ENCODE measurements around the gene POMGNT2.

Gene POMGNT2

DNA sequence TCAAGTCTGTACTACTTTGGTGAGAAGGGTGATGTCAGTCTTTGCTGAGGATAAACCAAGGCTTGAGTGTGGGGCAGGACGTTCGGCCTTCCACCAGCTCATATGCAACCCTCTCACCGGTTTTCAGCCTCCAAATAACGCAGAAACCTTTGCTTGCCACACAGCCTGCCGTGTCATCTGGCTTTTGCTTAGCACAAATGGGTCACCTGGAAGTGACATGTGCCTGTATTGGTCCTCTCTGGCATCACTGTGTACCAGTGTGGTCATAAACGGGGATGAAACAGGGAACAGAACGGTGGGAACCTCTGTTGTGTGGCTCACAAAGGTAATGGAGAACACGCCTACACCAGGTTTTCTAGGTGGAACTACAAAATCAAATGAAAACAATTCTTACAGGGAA is 7.1 kb downstream of the POMGNT2 start:
- DNase-seq: no peak

DNA sequence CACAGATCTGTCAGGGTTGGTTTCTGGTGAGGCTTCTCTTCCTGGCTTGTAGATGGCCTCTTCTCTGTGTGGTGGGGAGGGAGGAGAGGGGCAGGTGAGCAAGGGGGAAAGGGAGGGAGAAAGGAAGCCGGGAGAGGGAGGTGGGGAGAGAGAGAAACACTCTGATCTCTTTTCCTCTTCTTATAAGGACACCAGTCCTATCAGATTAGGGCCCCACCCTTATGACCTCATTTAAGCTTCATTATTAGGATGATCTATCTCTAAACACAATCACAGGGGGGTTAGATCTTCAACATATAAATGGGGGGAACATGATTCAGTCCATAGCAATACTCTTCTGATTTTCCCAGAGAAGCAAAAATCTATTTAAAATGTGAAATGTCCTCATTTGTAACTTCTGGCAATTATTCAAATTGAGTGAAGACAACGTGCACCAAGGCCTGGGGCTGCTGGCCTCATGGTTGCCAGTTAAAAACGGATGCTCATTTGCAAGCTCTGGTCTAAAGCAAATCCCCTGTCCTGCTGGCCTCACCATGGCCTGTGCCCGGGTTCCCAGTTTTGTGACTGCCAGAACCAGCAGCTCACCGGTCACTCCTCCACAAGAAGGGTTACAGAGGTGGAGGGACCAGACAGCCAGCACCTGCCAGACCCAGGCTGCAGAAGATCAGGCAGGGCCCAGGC is 8.3 kb downstream of the POMGNT2 start:
- no peak for DNase-seq

DNA sequence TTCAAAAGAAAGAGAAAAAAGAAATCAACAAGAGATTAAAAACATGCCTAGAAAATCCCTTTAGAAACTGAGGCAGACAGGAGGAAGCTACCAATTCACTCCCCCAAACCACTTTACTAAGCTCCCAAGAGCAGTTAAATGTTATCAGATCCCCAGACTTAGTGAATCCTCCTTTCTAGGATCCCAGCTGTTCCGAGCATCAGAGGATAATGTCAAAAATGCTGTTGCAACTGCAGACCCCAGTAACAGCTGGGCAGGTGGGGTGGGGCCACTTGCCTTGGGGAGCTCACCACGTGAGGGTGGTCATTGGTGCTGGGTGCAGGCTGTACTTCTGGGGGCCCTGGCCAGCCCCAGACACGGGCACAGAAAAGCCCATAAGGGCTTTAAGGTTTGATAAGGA is 9.1 kb downstream of the POMGNT2 start:
- no peak for DNase-seq

DNA sequence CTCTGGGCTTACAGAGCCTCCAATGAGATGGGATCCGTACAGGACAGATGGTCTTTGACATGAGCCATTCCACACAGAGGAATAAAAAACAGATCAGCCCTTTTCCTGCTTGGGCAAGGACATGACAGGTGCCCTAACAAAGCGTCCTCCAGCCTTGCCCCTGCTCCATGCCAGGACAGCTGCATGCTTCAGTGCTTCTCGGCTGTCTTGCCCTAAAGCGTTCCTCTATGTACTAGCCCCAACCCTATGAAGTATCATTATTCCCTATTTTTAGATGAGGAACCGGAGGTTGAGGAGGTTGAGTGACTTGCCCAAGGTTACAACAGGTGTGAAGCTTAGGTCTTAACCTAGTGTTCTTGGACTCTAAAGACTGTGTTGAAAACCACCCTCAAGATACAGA is 10.5 kb downstream of the POMGNT2 start:
- no peak for DNase-seq

DNA sequence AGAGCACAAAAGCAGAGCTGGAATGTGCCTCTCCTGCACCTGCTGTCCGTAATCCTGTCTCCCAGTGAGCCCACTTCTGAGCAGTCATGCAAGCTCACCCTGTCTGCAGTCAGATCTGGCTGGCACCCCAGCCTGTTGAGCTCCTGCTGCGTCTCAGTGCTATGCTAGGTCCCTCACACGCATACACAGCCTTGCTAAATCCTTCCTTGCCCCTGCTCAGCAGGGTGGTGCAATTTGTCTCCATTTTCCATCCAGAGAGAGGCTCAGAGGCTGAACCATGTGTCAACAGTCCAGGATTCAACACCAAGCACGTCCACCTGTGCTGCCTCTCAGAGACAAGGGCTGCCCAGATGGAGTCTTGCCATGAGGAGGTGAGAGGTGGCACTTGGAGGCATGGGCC is 11.0 kb downstream of the POMGNT2 start:
- DNase-seq: no peak

DNA sequence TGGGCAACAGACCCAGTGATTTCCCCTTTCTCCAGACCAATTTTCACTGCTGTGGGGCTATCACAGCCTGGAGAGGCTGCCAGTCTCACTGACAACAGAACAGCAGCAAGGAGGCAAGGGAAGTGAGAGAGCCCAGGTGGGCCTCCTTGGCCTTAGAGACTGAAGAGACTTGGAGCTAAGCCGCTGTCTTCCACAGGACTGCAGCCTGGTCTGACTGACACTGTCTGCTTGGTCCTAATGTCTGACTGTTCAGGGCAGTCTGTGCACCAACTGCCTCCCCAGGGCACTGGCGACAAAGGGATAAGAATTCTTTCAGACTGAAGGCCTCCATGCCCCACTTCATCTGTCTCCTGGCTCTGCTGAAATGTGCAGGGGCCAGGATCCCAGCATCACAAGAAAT is 11.5 kb downstream of the POMGNT2 start:
- DNase-seq: no peak

DNA sequence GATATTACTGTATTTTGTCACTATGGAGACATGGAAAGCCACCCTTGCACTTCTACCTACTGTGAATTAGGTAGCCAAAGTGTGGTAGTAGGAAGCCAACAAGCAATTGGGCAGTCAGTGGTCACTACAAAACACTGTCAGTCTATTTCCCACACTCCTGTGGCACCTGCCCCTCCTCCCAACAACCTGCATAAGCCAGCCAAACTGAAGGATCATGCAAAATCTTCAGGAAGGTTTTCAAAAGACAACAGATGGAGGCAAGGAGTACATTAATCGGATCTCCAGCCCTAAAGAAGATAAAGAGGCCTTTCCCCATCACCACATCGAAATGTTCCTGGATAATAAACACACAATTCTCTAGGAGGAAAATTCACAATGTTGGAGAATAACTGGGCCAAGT is 11.9 kb downstream of the POMGNT2 start:
- DNase-seq: no peak

DNA sequence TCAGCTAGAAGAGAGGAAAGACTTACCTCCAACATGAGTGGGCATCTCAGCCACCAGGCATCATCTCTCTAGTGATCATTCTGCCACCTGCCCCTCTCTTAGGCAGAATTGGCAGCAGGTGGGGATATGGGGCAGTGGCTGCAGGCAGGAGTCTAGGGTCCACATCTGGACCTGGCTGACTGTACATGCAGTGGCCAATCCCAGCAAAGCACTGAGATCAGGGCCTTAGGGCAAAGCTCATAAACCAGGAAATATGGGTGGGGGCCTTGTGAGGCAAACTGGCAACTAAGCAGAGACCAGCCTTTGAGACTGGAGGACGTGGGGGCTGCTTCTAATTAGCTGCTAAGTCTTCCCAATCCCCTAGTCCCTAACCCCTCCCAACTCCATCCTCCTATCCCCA is 12.9 kb downstream of the POMGNT2 start:
- no peak for DNase-seq

DNA sequence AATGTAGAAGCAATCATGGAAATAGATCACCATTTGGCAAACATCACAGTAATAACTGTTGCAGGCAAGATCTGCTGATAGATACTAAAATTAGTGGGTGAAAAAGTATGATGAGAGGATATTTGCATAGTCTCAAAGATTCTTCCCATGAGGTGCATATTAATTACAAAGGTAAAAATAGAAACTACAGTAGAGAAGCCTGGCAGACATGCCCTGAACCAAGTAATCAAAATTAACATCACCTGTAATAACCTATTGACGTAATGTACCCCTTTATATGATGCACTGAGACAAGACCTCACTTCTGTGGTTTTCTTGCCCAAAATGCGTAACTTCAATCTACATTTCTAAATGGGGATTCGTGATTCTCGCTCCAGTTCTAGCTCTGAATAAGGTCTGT is 14.4 kb downstream of the POMGNT2 start:
- DNase-seq: no peak

DNA sequence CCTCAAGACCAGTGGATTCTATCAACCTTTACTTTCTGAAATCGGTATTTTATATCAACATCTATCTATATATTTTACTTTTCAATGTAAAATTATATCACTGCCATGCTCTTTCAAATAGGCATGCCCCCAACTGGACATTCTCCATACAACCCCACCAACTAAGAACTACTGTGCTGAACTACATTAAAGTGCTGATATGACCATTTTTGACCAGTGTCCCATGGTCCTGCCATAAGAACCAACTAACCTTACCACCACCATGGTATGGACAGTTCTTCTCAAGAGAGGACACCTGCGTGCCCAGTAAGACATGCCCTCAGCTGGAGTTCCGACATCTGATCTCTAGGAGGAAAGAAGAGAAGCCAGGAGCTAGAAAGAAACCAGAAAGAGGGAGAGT is 15.6 kb downstream of the POMGNT2 start:
- no peak for DNase-seq

DNA sequence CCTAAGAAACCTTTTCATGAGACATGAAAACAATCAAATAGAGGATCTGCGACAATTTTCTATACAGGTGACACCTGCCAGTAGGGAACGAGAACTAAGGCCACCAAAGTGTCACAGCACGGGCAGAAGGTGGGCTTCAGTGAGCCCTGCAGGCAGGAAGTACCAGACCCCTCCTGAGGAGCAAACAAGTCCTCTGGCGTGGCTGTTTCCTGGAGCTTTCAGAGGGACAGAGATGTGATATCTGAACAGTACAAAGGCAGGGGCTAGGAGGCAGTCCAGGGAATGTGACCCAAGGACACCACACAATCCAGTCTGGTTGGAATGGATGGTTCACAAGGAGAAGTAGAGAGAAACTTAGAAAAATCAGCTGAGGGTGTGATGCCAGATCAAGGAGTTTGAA is 16.8 kb downstream of the POMGNT2 start:
- DNase-seq: no peak

DNA sequence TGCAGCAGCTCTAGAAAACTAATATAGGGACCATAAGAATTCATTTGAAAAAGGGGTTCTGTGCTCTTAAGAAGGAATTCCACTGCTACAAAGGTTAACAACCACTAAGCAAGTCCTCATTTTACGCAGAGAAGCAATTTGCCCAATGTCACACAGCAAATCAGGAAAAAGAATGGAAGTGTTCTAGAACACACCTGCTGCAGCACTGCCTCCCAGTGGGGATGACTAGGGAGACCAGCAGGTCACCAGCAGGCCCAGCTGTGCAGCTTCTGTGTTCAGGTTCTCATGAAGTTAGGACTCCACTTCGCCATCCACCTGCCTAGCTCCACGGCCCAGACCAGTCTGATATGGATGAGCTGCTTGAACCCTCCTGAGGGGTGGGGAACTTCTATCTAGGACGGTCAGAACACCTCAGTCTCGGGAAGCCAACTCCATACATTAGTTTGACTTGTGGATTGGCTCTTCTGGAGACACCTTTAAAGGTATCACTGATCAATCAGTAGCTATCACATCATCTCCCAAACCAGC is 18.6 kb downstream of the POMGNT2 start:
- no peak for DNase-seq

DNA sequence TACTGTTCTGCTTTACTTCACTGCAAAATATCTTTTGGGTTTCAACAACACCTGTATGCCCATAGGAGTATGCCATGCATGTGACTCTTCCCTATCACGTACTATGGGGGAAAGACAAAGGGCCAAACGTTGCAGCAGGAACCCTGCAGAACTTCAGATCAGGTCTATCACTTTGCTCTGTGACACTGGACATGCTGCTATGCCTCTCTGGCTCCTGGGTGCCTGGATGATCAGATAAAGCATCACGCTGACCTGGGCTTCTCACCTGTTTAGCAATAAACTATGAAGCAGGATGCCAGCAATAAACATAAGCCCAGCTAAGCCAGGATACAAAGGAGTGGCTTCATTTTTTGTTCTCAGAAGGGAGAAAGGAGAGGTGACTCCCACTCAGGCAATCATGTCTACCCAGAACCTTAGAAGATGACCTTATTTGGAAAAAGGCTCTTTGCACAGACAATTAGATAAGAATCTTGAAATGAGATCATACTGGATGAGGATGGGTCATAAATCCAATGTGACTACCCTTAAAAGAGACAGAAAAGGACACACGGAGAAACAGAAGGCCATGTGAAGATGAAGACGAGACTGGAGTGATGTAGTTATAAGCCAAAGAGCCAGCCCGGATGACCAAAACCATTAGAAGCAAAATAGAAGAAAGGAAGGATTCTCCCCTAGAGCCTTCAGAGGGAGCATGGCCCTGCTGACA is 19.3 kb downstream of the POMGNT2 start:
- DNase-seq: no peak

DNA sequence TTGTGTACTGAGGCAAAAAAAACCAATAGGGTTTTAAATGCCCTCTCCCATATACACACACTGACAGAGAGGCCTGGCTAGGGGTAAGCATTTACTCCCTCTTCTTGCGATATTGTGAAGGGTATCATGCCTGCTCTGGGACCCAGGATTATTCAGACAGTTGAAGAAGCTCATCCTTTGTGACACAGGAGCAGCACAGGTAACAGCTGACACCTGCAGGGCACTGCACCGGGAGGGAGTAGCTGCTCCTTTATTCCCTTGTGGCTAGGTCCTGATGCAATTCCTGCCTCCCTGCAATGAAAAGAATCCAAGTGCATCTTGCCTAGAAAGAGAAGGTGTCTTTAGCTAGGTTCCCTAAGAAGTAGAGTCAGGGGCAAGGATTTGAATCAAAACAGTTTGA is 23.4 kb downstream of the POMGNT2 start:
- no peak for DNase-seq

DNA sequence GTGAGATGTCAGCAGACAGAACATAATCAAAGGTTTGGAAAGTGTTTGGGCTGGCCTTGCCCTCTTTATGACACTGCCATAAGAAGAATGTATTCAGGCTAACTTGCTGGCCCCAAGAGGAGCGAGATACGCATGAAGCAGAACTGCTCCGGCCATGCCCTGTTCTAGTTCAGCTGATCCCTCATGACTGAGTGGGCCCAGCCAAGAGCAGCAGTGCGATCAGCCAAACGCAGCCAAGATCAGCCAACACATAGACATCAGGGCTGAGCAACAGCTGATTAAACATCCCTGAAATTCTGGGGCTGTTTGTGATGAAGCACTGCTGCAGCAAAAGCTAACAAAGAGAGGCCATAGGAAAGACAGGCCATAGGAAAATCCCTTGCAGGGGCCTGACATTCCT is 24.1 kb downstream of the POMGNT2 start:
- DNase-seq: no peak

DNA sequence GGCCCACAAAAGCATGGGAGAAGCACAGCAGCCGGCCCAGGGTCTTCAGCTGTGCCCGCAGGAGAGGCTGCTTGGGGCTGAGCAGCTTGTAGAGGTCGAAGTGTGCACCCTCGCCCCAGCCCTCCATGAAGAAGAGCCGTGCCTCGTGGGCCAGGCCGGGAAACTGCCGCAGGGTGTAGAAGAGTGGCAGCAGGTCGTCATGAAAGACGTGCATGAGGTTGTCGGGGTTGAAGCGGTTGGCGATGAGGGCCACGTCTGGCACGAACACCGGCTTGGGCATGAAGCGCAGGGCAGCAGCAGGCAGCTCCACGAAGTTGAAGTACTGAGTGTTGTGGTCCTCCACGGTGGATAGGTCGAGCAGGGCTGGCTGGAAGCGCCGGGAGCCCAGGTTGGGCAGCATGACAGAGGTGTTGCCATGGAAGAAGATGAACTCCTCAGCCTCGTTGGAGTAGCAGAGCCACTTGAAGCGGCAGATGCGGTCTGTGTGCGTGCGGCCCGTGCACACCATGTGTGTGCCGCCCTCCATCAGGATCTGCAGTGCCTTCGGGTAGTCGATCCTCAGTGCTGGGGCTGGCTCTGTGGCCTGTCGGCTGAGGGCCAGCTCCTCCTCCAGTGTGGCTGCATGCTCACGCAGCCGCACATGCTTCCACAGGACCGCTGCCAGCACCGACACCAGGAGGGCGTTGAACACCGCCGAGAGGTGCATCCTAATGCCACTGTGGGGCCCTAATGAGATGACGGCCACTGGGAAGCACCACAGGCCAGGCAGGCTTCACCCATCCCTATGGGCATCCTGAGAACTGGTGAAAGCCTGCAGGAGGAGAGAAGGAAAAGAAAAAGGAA is 24.9 kb downstream of the POMGNT2 start:
- DNase-seq: no peak

DNA sequence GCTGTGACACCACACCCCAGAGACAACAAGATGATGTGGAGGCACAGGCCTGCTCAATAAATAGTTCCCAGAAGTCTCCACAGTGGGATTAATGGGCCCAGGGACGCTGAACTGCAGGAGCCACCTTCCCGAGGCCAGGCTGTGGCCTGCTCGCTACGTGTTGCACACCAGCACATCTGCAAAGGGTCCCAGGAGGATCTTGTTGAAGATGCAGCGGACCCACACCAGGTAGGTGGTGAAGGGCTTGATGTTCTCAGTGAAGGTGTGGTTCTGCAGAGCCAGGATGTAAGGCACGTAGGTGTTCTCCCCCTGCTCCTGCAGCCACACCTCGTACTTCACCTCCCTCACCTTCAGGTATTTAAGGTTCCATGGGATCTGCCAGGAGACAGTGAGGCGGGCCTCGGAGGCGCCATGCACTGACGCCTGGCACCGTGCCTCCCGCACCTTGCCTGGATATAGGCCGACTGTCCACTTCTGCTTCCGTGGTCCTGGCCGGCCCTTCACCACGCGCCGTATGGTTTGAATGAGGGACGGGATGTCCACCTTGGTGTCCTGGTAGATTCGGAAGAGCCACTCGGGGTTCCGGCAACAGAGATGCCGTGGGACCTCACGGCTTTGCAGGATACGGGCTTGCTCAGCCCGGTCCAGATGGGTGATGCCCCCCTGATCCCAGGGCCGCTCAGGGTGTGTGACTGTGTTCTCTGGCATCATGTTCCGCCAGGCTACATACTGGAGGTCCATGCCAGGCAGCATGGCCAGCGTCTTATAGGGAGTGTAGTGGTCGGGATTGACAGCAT is 26.1 kb downstream of the POMGNT2 start:
- no peak for DNase-seq

DNA sequence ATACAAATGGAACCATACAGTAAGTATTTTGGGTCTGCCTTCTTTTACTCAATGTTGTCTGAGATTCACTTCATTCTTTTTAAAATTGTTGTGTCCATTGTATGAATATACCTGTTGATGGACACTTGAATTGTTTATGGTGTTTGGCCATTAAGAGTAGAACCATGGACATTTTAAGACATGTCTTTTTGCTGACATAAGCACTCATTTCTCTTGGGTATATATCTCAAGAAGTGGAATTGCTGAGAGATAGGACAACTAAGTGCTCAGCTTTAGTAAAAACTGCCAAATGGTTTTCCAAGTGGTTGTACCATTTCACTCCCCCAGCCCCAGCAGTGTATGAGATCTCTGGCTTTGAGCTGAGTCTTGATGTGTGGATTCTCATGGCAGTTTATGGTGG is 28.2 kb downstream of the POMGNT2 start:
- no peak for DNase-seq

DNA sequence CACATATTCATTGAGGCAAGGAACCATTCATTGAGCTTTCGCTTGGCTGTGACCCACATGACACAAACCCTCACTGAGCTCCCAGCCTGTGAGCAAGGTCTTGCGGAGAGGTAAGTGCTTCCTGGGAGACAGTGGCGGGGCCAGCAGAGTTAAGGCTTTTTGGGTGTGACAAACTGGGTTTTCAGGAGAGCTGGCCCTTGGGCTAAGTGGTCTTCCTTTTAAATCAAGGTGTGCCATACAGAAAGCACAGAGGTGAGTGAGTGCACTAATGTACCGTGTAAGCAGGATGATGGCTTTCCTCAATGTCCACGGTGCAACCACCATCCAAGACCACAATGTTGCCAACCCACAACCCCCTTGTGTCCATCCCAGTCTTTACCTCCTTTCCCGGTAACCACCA is 28.6 kb downstream of the POMGNT2 start:
- no peak for DNase-seq

DNA sequence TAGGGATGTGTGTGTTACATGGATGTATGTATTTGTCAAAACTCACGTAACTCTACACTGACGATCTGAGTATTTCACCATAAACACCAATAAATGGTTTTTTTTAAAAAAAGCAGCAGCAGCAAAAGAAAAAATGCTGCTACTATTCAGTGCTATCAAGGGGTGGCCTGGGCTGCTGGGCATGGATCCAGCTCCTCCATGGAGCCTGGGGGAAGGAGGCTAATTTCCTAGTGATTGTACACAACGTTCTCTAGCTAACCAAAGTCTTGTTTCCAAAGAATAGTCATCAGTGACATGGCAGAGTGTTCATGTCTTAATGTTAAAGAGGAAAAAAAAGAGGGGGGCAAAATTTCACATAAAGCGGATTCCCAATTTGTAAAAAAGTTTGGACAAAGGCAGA is 29.0 kb downstream of the POMGNT2 start:
- DNase-seq: no peak

DNA sequence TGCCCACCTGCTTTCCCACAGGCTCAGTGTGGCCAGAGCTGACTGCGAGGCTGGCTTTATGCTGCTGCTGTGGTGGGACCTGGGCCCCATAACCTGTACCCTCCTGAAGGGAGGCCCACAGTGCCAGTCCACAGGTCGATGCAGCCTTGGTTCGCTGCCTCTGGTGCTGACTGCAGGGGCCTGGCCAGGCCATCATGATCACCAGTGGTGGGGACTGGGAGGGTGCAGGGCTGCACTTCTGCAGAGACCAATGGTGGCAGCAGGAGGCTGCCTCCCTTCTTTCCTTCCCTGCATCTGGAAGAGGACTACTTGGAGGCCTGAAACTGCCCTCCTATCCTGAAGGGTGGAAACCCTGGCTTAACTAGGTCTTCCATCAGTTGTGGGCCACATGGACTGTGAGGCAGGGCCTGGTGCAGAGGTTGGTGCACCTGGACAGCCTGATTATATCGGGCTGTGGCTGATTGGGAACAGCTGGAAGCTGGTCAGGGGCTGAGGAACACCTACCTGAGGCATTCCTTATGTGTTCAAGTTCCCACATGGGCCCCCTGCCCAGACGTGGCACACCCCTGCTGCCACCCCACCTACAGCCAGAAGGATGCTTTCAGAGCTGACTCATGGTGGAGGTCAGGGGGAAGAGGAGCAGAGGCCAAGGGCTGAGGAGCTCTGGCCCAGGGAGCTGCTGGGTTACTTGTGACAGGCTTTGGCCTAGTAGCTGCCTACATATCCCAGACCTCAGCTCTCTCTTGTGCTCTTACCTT is 29.8 kb downstream of the POMGNT2 start:
- no peak for DNase-seq
